HG03060 (cell line): Measurements from ENCODE around the gene ZNF516.

Experiments
- ATAC-seq: cut with Tn5 transposase; IDR thresholded peaks from one replicate; pipeline ENCODE4 v1.9.1; 2021; ENCODE audit warnings: low read depth, moderate number of reproducible peaks; ENCODE audit not compliant: unreplicated experiment

The ZNF516 gene

DNA sequence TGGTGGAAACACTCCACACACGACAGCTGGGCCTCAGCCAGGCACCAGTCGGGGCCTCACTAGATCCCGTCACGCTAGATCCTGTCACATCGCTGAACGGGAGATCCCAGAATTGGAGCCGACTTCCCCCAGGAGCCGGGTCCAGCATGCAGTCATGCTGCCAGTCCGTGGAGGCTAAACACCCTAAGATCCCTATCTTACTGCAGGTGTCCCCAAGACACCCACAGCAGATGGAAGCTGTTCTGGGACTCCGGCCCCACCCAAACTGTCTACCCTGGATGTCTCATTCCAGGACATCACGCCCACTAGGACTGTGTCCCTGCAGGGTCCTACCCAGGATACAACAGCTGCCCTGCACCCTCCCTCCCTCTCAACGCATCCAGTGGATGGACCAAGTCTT is 23.4 kb downstream of the ZNF516 start:
- no peak for ATAC-seq

DNA sequence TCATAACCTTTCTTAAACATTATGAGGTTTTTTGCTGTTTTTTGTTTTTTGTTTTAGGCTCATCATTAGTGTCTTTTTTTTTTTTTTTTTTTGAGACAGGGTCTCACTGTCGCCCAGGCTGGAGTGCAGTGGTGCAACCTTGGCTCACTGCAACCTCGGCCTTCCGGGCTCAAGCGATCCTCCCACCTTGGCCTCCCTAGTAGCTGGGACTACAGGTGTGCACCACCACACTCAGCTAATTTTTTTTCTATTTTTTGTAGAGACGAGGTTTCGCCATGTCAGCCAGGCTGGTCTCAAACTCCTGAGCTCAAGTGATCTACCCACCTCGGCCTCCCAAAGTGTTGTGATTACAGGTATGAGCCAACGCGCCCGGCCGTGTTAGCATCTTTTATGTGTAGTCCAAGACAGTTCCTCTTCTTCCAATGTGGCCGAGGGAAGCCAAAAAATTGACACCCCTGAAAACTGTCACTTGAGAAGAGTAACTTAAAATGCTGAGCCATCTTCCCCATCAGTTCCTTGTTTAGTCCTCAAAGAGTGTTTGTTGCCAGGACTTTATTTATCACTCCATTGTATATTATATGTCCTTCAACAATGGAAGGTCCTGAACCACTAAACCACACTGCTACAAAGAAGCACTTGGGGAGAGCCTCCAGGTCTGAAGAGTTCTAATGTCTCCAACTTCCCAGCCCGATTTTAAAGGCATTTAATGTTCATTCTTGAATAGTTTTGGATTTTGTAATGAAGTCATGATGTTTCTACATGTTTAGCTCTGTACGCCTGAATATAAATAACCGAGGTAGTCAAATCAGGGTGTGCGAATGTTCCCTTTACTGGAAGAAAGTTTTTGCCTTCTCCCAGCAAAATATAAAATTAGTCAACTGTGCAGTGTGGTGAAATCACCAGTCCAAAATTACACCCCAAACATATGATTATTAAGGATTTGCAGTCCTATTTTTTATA is 26.4 kb downstream of the ZNF516 start:
- ATAC-seq = no peak

DNA sequence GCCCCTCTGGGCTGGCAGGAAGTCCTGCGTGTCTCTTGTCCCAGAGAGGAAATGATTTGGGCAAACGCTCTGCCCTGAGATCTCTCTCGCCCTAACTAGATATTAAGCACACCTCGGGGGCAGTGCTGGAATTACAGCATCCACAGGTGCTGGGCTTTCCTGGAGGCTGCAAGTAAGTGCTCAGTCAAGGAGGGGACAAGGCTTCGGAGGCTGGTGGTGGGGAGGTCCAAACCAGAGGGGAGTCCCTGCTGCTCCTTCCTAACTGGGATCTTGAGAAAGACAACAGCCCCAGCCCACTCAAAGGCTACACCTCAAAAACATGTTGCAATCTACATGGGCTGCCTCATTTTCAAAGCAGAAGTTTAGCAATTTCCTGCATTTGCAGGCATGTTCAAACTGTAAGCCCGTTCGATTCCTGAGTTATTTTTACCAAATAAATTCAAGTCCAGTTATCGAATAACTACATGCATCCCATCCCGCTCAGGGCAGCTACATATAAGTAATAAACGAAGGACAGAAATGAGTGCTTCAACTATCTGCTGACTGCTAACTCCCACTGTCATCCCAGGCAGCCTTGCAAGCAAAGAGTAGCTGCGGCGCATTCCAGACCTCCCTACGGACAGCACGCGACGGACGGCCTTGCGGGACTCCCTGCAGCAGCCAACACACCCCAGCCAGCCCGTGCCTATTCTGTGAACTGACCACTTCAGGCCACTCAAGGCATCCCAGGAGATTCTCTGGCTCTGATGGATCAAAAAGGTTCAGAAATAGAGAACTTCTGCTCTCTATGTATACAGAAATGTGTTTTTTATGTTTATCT is 27.5 kb downstream of the ZNF516 start:
- ATAC-seq = no peak

DNA sequence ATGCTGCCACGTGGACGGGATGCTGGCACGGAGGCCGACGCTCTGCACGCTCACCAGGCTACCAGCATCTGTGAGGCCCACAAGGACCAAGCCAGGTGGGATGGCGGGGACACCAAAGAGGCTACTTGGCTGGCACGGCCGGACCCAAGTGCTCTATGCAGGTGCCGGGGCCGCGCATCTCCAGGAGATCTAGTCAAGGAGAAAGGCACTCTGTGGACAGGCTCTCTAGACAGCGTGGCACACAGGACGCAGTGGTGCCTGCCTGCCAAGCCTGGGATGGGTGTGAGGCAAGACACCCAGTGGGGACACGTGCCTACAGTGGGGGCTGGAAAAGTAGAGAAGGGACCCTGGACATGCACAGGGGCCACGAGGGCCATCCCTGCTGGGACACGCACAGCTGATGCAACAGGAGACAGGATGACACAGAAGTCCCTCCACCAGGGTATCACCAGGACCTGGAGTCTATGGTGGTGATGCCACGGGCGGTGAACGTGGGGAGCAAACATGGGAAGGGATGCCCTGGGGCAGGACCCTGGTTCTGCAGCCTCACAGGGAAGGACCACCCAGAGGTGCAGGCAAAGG is 28.5 kb downstream of the ZNF516 start:
- ATAC-seq = no peak

DNA sequence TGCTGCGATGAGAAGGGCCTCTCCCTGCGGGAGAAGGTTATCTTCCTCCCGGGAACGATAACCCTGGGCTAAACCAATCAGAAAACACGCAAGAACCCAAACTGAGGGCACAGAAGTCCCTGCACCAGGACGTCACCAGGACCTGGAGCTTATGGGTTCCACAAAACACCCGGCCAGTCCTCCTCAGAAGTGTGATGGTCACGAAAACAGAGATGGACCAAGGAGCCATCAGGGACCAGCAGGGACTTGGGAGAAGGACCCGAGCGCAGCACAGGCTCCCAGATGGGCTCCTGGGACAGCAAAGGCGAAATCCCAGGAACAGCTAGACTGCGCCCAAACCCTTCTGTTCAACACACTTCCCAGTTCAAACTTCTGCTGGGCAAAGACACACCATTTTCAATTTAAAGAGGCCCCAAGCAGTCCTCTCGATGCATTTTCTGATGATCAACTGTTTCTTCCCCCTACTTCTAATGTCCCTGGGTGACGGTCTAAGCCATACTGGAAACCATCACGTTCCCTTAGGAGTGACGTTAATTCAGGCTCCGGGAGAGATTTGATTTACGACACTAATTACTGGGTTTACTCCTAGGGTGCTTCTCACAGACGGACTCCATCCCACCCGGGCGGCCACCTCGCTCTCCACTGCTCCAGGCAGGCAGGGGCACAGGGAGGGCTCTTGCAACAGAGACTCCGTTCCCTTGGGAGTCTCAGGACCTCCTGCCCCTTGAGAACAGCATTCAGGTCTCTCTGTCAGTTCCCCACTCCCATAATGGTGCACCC is 29.2 kb downstream of the ZNF516 start:
- no peak for ATAC-seq

DNA sequence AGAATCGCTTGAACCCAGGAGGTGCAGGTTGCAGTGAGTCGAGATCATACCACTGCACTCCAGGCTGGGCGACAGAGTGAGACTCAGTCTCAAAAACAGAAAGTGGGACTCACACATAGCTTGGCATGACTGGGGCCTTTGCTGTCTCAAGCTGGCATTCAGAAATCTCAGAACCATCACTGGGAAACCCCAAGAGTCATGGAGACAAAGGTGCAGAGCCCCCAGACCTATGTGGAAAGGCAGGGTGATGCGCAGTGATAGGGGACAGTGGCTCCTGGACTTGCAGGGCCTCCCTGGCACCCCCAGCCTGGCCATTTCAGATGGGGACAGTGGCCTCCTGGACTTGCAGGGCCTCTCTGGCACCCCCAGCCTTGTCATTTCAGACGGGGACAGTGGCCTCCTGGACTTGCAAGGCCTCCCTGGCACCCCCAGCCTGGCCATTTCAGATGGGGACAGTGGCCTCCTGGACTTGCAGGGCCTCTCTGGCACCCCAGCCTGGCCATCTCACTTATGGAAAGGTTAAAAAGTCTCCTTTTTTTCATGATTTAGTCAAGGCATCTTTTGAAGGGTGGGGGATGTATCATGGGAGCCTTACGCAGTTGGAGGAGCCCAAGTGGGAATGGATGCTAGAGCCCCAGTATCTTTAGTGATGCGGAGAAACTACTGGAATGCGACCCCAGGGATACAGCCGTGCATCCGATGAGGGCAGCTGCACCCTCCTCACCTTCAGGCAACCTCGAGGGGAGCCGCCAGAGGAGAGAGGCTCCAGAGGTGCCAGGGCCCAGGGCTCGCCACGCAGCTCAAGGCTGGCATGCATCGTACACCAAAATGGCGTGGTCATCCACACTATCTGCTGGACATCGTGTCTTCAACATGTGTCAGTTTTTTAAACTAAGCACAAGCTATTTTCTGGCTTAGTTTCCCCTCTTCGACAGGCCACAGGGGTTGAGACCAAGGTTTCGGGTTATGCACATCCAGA is 30.5 kb downstream of the ZNF516 start:
- ATAC-seq = no peak

DNA sequence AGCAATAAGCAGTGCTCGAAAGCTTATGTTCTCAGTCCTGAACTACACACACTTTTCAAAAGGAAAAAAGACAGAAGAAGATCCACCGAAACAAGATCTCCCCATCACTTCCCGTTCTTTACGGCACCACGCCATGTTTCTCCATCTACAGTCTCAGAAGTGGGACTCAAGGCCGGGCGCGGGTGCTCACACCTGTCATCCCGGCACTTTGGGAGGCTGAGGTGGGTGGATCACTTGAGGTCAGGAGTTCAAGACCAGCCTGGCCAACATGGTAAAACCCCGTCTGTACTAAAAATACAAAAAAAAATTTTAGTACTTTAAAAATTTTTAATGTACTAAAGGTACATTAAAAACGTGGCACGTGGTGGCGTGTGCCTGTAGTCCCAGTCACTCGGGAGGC is 31.2 kb downstream of the ZNF516 start:
- ATAC-seq = no peak

DNA sequence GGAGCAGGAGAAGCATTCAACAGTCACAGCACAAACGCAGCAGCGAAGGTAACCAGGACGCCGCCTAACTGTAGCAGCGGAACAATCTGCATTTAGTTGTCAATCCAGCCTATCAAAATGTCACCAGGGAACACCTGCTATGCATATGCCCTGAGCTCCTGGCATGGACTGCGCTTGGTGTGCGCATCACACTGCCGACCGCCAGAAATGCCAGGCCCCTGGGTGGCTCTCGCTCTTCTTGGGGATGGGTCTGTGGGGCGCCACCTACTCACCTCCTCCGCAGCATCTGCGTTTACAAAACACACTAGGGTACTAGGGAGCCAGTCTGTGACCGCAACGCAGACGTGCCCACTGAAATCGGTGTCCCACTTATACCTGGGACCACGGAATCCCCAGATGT is 31.7 kb downstream of the ZNF516 start:
- no peak for ATAC-seq

DNA sequence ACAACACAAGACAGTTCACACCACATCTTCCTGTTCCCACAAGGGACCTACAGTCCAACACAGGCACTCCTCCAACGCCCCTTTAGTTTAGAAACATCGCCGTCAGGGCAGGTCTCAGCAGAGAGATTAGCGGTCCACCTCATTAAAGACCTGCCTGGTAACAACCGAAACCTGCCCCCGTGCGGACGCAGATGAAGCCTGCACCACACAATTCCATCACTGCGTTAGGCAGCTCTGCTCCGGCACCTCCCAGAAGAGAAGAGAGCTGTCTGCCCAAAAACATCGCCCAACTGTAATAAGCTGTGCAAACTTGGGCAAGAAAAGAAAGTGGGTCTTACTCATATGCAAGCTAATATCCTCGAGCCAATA is 32.7 kb downstream of the ZNF516 start:
- ATAC-seq = no peak

DNA sequence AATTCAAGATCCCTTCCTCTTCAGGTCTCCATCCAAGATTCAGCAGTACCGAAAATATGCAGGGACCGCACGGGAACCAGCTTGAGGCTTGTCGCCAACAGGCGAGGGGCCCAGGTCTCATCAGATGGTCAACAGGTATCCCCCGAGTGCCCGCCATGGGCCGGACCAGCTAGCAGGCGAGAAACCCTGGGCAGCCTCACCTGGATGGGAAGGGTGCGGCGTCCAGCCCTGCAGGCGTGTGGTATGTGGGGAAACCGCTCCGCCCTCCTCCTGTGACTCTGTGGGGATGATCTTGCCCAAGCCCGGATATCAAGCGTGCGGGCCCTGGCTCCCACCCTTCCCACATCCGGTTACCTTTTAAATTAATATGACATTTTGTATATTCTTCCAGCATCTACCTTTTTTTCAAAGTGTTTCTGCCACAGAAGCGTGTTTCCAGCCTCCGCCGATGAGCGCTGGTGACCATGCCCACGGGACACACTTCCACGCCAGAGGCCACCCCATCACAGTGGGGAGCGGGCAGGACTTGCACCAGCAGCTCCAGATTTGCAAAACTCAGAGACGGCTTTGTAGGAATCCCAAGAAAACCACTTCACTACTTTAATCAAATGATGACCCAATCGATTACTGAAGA is 33.2 kb downstream of the ZNF516 start:
- no peak for ATAC-seq

DNA sequence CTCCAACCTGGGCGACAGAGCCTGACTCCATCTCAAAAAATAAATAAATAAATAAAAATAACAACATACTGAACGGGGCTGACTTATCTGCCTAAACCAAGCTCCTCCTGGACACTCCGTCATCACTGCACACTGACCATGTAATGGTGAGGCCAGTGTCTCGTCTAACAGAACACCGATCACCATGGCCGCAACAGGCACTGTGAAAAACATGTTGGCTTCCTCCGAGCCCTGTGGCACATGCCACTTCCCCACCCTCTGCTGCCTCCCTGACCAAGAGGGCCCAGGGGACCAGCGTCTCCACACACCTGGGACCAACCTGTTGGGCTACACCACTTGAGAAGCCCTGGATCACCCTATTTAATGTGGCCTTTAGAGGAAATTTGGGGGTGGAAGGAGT is 33.9 kb downstream of the ZNF516 start:
- no peak for ATAC-seq

DNA sequence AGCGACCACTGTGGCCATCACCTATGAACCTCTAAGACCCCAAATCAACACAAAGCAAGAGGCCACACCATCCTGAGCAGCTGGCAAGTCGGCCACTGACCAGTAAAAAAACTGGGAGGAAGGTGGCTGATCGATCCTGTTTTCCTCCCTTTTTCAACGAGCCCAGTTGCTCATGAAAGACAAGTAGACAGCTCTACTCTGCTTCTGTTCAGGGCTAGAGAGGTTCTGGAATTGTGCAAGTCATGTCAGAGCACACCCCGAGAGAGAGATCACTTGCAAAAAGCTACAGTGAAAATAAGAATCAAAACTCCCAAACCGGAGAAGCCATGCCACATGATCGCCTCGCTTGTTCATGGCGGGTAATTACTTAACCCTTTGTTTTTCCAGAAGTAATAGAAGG is 34.6 kb downstream of the ZNF516 start:
- ATAC-seq = no peak

DNA sequence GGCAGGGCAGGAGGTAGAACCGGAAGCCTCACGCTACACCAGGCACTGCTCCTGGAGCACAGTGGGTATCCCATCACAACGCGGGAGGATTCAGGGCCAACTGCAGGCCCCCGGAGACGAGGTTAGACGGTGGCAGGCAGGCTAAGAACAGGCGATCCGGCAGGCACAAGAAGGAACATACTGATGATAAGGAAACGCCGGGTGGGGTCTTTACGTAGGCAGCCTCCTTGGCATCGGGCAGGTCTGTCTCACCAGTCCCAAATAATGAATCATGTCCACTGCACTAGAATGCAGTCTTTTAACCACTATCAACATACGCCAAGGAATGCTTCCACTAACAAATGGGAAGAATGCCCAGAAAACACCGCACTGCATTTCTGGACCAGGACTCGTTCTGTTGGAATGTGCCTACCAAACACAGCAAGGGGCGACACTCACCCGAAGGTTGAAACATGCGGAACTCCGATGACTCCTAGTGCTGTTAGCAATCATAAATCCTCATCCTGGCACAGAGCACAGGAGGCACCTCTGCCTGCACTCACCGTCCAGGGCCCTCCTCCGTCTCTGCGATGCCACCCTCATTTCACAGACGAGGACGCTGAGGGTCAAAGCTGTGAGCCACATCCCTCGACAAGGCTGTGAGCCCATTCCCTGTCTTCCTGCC is 35.2 kb downstream of the ZNF516 start:
- ATAC-seq = no peak

DNA sequence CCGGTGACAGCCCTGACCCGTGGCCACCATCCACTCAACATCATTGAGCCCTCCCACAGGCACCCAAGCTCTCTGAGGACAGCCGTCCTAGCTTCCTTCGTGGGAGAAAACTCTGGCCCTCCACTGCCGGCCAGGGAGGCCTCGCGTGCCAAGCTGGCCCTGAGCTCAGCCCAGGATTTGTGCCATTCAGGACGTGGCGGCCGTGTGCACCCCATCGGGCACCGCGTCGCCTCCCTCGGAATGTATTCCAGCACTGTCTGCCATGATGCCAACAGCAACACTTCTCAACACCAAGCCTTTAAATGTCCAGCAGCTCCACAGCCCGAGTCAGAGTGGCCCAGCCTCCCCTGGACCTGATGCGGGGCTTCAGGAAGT is 35.7 kb downstream of the ZNF516 start:
- no peak for ATAC-seq

DNA sequence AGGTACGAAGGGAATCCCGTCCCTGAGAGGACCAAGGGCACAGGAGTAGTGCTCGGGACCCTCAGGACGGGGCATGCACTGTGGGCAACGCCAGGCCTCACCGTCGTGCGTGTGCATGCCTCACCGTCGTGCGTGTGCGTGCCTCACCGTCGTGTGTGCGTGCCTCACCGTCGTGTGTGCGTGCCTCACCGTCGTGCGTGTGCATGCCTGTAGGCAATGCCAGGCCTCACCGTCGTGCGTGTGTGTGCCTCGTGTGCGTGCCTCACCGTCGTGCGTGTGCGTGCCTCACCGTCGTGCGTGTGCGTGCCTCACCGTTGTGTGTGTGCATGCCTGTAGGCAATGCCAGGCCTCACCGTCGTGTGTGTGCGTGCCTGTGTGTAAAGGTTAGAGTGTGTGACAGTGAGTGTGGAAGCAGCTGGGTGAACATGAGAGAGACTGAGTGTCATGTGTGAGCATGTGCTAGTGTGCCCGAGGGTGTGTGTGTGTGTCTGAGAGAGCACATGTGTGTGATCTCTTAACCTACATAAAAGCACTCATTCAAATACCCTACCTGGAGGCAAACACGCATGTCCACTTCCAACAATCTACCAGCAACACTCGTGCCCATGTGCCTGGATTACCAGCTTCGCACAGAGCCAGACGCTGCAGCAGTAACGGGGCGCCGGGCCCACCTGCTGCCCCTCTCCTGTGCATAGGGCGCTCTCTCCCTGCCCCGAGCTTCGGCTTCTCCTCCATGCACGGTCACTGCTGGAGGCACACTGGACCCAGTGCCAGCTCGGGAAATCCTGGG is 36.3 kb downstream of the ZNF516 start:
- no peak for ATAC-seq

DNA sequence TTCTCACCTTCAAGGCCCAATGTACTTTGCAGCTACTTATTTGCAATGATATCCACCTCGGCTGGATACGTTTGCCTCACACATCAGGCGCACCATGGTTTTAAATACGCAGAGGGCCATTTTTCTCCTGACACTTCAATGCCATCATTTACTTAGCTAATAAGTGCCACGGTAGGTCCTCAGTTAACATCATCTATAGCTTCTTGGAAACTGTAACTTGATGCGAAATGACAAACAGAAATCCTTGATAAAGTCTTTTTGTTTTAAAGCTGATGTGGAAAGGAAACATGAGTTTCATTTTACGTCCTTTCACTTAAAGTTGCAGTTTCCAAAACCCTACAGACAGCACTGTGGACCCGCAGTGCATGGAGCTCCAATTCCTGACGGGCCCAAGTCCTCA is 37.1 kb downstream of the ZNF516 start:
- no peak for ATAC-seq

DNA sequence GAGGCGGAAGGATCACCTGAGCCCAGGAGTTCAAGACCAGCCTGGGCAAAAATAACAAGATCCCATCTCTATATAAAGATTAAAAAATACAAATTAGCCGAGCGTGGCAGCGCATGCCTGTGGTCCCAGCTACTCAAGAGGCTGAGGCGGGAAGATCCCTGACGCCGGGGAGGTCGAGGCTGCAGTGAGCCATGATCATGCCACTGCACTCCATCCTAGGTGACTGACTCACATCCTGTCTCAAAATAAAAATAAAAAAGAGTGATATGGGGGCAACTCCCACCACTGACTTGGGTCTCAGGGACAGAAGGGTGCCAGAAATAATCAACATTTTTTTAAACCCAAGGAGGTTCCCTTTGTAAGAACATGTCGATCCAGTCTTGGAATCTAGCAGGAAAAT is 37.6 kb downstream of the ZNF516 start:
- ATAC-seq = no peak

DNA sequence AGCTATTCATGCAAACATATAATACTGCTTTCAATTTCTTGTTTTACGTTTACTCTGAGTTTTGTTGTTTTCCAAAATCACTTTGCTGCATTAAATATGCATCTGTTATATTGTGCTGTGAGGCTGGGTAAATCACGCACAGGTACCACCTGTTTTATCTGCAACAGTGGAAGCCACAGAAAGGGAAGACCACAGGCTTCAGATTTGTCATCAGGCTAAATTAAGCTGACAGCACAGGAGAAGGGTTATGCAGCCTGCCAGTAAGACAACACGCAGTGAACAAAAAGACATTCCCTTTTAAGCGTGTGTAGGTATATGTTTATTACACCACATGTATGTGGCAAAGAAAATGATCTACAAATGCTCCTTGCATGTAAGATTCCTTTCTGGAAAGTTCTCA is 38.2 kb downstream of the ZNF516 start:
- ATAC-seq = peak; percentile 72
